Muscle of leg (tissue), 11 donors: ENCODE results near the gene RTN4RL2. TPM values are rescaled to one million over a fixed set of nuclear protein-coding genes. Genes with fewer than 3 reads are reported as not detected.

Experiments used
- DNase-seq: peaks from one replicate; pipeline ENCODE4 v3.0.0; 2013
- H3K27ac ChIP-seq: one replicate; pipeline ENCODE4 v1.5.1; 2013; ENCODE audit warnings: mild to moderate bottlenecking, low read length, control low read depth
- H3K27me3 ChIP-seq: one replicate; pipeline ENCODE4 v1.6.1; 2013; ENCODE audit warnings: low read length; ENCODE audit not compliant: control insufficient read depth, insufficient read depth
- H3K36me3 ChIP-seq: one replicate; pipeline ENCODE4 v1.6.1; 2013; ENCODE audit warnings: low read length; ENCODE audit not compliant: control insufficient read depth, insufficient read depth
- H3K4me1 ChIP-seq: one replicate; pipeline ENCODE4 v1.6.1; 2013; ENCODE audit warnings: low read length; ENCODE audit not compliant: control insufficient read depth, insufficient read depth
- H3K4me3 ChIP-seq: one replicate; pipeline ENCODE4 v1.5.1; 2013; ENCODE audit warnings: low read length, control low read depth
- H3K9me3 ChIP-seq: replicated peaks from 2 replicates; pipeline ENCODE4 v1.6.1; 2013; ENCODE audit warnings: low read depth, low read length; ENCODE audit not compliant: control insufficient read depth
- WGBS: methylation state at CpG from one replicate; pipeline ENCODE4 v1.1.5; 2013; ENCODE audit warnings: missing lambda C conversion rate; ENCODE audit not compliant: insufficient coverage; 5-methylcytosine and 5-hydroxymethylcytosine counted together
- polyA plus RNA-seq, 8 donors: library from polyadenylated mRNA; unstranded; fragments of 120-200 nt; gene quantifications; one replicate each; pipeline versions ENCODE4 v1.2.1 to v1.2.3, GENCODE V29; 2013; ENCODE audit warnings: inconsistent platforms in 1 of 8, low replicate concordance in 1 of 8; ENCODE audit not compliant: insufficient read length in 8 of 8, insufficient read depth in 1 of 8
- total RNA-seq: library from RNA; stranded (reverse); fragments of 120-200 nt; gene quantifications from one replicate; pipeline ENCODE4 v1.2.4, GENCODE V29; 2013

The RTN4RL2 gene
- total and polyA plus RNA-seq, 9 donors: 2.0 to 27.2 (median 16.7) TPM

DNA sequence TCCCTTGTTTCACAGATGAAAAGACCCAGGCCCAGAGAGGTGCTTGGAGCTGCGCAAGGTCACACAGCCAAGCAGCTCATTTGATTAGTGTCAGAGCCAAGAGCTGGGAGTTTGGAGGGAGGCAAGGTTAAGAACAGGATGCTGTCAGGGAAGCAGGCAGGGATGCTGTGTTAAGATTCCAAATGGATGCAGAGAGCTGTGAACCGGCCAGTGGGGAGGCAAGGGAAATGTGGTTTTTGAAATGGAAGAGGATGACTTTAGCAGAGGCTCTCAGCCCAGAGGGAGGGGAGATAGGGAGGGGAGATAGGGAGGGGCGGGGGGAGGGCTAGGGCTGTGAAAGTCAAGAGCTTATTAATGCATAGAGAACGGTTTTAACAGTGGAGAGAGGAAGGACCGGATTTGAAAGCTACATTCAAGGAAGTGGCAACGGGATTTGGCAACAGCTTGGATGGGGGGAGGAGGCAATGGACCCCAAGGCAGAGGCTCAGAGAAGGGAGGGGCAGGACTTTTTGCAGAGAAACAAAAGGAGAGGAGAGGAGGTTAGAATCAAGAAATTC is 13.0 kb downstream of the RTN4RL2 start:
- Histone ChIP-seq H3K4me1 (peaks cover 21% of the 10 kb centered on the region), H3K4me3 (no peak overlapping the region), H3K27ac (no peak overlapping the region), H3K36me3 (peaks cover 10% of the 10 kb centered on the region), H3K9me3 (no peaks in the 10 kb centered on the region), H3K27me3 (peaks cover 39% of the 10 kb centered on the region)
- peak; percentile 51 for DNase-seq
- WGBS: 27% methylated on average over 6 of the region's 6 CpGs

DNA sequence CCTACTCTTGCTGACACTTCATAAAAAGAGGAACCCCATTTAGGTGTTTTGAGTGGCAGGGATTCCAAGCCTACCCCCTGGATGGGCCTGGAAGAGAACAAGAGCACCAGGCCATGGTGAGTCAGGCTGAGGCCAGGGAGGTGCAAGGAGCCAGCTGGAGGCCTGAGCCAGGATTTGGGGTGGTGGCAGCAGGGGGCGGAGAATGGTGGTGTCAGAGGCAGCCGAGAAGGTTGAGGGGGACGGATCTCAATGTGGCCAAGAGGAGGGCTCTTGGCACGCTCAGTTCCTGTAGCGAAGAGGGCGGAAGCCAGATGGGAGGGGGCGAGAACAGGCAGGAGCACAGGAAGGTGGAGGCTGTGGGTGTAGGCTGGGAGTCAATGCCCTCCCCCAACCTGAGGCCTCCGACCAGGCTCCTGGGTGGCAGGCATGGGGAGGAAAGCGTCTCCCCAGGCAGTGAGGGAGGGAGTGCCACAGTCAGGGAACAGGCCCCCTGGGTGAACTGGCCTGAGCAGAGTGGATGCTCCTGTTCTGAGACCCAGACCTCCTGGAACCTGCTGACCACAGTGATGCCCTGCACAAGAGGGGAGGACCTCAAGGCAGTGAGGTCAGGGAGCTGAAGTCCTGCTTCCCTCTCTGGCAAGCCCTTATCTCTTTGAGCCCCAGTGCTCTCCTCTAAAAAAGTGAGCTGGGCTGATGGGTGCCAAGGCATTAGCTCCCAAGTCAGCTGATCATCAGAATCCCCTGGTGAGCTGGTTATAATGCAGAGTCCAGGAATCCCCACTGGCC is 13.9 kb downstream of the RTN4RL2 start:
- DNase-seq: peak; percentile 40
- no peak overlapping the region for H3K27ac ChIP-seq

DNA sequence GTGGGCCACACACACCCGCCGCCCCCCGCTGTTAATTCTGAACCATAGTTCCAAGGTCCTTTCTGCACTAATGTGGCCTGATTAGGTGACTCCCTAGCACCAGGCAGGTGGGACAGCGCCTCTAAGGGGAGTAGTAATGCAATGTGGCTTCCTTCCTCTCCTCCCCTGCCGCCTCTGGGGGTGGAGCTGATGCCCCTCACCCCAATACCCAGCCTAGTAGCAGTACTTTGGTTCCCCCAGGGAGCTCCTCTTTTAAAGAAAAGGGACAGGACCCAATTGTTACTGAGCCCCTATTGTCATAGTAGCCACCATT is 14.4 kb downstream of the RTN4RL2 start:
- no peak overlapping the region for H3K4me3 ChIP-seq
- no peaks in the 10 kb centered on the region for H3K9me3 ChIP-seq
- peaks cover 4% of the 10 kb centered on the region for H3K36me3 ChIP-seq
- no peak for DNase-seq
- peaks cover 21% of the 10 kb centered on the region for H3K4me1 ChIP-seq
- no peak overlapping the region for H3K27ac ChIP-seq
- peaks cover 50% of the 10 kb centered on the region for H3K27me3 ChIP-seq
- WGBS: 43% methylated on average over 4 of the region's 5 CpGs

More for the DNA sequence above, 13.9 kb downstream of the RTN4RL2 start:
- Histone ChIP-seq H3K9me3 (no peaks in the 10 kb centered on the region), H3K4me3 (no peak overlapping the region), H3K4me1 (peaks cover 21% of the 10 kb centered on the region), H3K36me3 (peaks cover 8% of the 10 kb centered on the region), H3K27me3 (peaks cover 45% of the 10 kb centered on the region)
- 43% methylated on average over 8 of the region's 9 CpGs for WGBS

DNA sequence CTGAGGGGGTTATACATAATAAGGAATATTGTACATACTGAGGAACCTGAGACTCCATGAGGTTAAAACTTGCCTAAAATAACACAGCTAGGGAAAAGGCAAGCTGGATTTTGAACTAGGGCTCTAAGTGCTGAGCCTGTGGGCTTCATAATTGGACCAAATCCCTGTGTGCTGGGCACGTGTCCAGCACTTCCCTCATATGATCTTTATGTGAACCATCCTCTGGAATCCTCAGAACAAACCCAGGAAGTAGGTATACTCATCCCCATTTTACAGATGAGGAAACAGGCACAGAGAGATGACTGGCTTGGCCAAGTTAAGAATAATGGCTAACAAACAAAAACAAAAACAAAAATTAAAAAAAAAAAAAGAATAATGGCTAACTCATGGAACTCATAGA is 14.9 kb downstream of the RTN4RL2 start:
- DNase-seq: no peak
- WGBS: no CpG with 5 or more reads among the region's 1 CpG
- Histone ChIP-seq H3K27ac (no peak overlapping the region), H3K4me1 (peaks cover 21% of the 10 kb centered on the region), H3K9me3 (no peaks in the 10 kb centered on the region), H3K27me3 (peaks cover 50% of the 10 kb centered on the region), H3K4me3 (no peak overlapping the region), H3K36me3 (peaks cover 2% of the 10 kb centered on the region)

DNA sequence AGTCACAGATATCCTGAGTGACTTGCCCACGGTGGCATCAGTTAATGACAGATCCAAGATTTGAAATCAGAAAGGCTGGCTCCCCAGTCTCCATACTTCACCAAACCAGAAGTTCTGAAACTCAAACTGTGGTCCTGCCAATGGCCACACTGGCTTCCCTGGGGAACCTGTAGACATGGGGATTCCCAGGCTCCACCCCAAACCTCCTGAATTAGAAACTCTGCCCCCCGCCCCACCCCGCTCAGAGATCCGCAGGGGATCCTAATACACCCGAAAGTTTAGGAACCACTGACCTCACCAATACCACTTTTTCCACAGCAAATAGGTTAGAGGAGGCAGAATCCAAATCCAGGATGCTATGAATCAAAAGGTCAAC is 15.3 kb downstream of the RTN4RL2 start:
- Histone ChIP-seq H3K9me3 (no peaks in the 10 kb centered on the region), H3K36me3 (peaks cover 2% of the 10 kb centered on the region), H3K4me3 (no peak overlapping the region), H3K27me3 (peaks cover 55% of the 10 kb centered on the region), H3K27ac (no peak overlapping the region), H3K4me1 (peaks cover 21% of the 10 kb centered on the region)
- WGBS: 72% methylated on average over 5 of the region's 5 CpGs
- no peak for DNase-seq

DNA sequence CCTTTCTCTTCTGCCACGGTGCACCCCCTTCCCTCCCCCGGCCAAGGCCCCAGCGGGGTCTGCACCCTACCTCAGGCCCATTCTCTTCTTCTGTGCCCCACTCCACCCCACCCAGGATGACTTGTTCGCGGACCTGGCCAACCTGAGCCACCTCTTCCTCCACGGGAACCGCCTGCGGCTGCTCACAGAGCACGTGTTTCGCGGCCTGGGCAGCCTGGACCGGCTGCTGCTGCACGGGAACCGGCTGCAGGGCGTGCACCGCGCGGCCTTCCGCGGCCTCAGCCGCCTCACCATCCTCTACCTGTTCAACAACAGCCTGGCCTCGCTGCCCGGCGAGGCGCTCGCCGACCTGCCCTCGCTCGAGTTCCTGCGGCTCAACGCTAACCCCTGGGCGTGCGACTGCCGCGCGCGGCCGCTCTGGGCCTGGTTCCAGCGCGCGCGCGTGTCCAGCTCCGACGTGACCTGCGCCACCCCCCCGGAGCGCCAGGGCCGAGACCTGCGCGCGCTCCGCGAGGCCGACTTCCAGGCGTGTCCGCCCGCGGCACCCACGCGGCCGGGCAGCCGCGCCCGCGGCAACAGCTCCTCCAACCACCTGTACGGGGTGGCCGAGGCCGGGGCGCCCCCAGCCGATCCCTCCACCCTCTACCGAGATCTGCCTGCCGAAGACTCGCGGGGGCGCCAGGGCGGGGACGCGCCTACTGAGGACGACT is 15.9 kb downstream of the RTN4RL2 start:
- Histone ChIP-seq H3K4me1 (peaks cover 21% of the 10 kb centered on the region), H3K4me3 (peak overlapping the region; percentile 28), H3K36me3 (peaks cover 2% of the 10 kb centered on the region), H3K27me3 (peaks cover 60% of the 10 kb centered on the region), H3K27ac (no peak overlapping the region), H3K9me3 (no peaks in the 10 kb centered on the region)
- WGBS: 5% methylated on average over 67 of the region's 80 CpGs
- DNase-seq: peak; percentile 51

DNA sequence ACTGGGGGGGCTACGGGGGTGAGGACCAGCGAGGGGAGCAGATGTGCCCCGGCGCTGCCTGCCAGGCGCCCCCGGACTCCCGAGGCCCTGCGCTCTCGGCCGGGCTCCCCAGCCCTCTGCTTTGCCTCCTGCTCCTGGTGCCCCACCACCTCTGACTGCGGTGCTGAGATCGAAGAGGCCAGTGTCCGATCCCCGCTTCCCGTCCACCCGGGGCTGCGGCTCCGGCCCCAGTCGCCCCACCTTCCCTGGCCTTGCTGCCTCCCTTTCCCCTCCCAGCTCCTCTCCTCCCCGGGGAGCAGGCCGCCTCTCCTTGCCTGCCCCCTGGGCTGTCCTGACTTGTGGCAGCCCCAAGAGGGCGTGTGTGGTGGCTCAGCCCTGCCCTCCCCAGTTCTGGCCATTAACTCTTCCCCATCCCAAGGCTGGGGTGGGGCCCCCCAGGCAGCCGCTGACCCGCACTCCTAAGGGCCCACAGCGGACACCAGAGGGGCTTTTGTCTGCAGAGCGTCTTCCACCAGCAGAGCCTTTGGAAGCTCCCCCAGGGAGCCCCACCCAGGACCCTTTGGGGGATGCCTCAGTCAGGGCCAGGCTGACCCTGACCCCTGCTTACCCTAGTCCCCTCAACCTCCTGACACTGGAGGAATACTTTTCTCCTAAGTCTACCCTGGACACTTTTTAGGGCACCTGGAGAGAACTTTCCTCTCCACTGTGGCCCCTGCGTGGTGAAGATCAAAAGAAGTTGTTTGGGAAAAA is 16.6 kb downstream of the RTN4RL2 start:
- H3K4me1 ChIP-seq: peaks cover 22% of the 10 kb centered on the region
- H3K9me3 ChIP-seq: no peaks in the 10 kb centered on the region
- DNase-seq: peak; percentile 25
- WGBS: 9% methylated on average over 23 of the region's 27 CpGs
- peak overlapping the region; percentile 28 for H3K4me3 ChIP-seq
- no peak overlapping the region for H3K27ac ChIP-seq
- H3K36me3 ChIP-seq: peaks cover 2% of the 10 kb centered on the region
- peaks cover 65% of the 10 kb centered on the region for H3K27me3 ChIP-seq

DNA sequence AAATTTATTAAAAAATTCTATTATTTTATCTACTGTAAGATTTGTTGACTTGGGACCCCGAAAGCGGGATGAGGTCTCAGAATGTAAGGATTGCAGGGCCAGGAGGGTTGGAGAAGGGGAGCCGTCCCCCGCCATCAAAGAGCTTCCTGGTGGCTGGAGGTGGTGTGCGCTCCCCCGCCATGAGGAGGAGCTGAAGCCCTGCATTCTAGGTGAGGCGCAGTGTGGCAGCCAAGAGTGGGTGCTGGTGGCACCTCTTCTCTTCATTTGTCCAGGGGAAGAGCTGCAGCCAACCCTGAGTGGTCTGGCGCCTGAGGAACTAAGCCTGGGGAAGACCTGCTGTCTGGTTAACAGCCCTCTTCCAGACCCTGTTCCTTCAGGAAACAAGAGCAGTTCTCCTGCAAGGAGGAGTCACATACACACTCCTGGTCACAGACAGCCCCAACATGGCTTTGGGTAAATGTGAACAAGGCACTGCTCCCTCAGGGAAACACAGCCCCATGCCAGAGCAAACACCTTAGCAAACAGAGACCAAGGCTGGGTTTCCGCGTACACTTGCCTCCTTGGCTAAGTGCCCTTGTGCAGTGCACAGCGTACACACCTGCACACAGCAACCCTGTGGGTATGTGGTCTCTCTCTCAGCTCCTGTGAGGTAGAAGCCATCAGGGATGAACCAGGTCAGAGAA is 17.3 kb downstream of the RTN4RL2 start:
- H3K27ac ChIP-seq: no peak overlapping the region
- peaks cover 72% of the 10 kb centered on the region for H3K27me3 ChIP-seq
- H3K4me1 ChIP-seq: peaks cover 29% of the 10 kb centered on the region
- no peaks in the 10 kb centered on the region for H3K9me3 ChIP-seq
- H3K4me3 ChIP-seq: no peak overlapping the region
- no peak for DNase-seq
- 81% methylated on average over 7 of the region's 11 CpGs for WGBS
- H3K36me3 ChIP-seq: no peaks in the 10 kb centered on the region

DNA sequence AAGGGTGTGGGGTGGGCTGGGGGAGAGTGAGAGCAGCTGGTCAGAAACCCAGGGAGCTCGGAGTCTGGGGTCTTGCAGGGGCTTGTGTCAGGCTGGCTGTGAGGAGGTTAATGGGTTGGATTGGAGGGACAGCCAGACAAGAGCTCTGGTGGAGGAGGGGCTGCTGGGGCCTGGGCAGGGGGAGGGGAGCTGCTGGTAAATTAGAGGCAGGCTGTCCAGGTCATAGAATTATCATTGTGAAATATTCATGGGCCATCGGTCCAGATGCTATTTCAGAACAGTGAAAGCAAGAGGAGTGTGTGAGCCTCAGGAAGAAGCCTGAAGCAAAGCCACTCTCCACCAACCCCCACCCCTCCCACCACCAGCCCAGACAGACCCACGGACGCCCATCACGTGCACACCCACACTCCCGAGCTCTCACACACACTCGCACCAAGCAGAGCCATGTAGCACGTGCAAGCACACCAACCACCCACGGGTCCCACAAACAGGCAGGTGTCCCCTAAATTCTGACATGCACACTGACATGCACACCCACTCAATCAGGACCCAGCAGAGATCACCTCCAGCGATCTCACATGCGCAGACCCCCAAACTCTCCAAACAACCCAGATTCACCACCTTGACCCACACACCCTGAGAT is 18.8 kb downstream of the RTN4RL2 start:
- Histone ChIP-seq H3K27ac (no peak overlapping the region), H3K36me3 (peaks cover 1% of the 10 kb centered on the region), H3K4me3 (no peak overlapping the region), H3K4me1 (peaks cover 39% of the 10 kb centered on the region), H3K27me3 (peaks cover 81% of the 10 kb centered on the region), H3K9me3 (no peaks in the 10 kb centered on the region)
- no peak for DNase-seq
- 25% methylated on average over 8 of the region's 11 CpGs for WGBS
